Adrenal gland (tissue), 12 donors: Measurements from ENCODE around the gene PDE6B. TPM values are rescaled to one million over a fixed set of nuclear protein-coding genes. Genes with fewer than 3 reads are reported as not detected.

ENCODE experiments used
- DNase-seq, 7 donors: peaks; one replicate each; pipeline ENCODE4 v3.0.0-alpha.2; 2019 to 2020
- H3K27ac ChIP-seq, 5 donors: fragments of 200-600 bp; sonication (generic) in 4 of 5; 1 replicate in 3 of 5; 2 replicates in 2 of 5; pipeline versions ENCODE4 v1.5.1 to v1.8.0; 2016 to 2020; ENCODE audit warnings: mild to moderate bottlenecking in 1 of 5
- H3K27me3 ChIP-seq: fragments of 200-600 bp; 2 replicates; pipeline ENCODE4 v1.8.0; 2021
- H3K36me3 ChIP-seq, 2 donors: fragments of 200-600 bp; replicated peaks in 1 of 2; 1 replicate in 1 of 2; 2 replicates in 1 of 2; pipeline versions ENCODE4 v1.5.1 to v1.8.0; 2018 to 2022
- H3K4me1 ChIP-seq, 2 donors: fragments of 200-600 bp; replicated peaks in 1 of 2; 1 replicate in 1 of 2; 2 replicates in 1 of 2; pipeline versions ENCODE4 v1.5.1 to v1.8.0; 2018 to 2021
- H3K4me3 ChIP-seq, 4 donors: fragments of 200-600 bp; sonication (generic) in 3 of 4; one replicate each; pipeline ENCODE4 v1.5.1; 2016 to 2018
- H3K9me3 ChIP-seq, 3 donors: fragments of 200-600 bp; sonication (generic) in 1 of 3; replicated peaks in 1 of 3; 1 replicate in 2 of 3; 2 replicates in 1 of 3; pipeline versions ENCODE4 v1.5.1 to v1.8.0; 2016 to 2021
- CTCF ChIP-seq, 6 experiments: fragments of 450-650 bp in 4 of 6; fragments of 200-600 bp in 2 of 6; sonication (generic) in 1 of 6; IDR thresholded peaks; 1 replicate in 5 of 6; 2 replicates in 1 of 6; pipeline versions ENCODE4 v1.5.1 to v1.8.0; 2016 to 2021; ENCODE audit warnings: antibody characterized with exemption in 6 of 6, mild to moderate bottlenecking in 2 of 6, moderate library complexity in 1 of 6
- POLR2A ChIP-seq, 2 donors: fragments of 450-650 bp; IDR thresholded peaks; one replicate each; pipeline ENCODE4 v1.6.1; 2017; ENCODE audit warnings: antibody characterized with exemption in 2 of 2, mild to moderate bottlenecking in 2 of 2, moderate library complexity in 1 of 2
- WGBS, 4 donors: extraction: QIAGEN DNeasy Blood & Tissue Kit in 2 of 4; methylation state at CpG; one replicate each; pipeline versions ENCODE4 v1.1.5 to v1.1.7; 2013 to 2017; 5-methylcytosine and 5-hydroxymethylcytosine counted together
- intact Hi-C, 2 donors: fragments of 100-400 bp; cut with DNase I; formaldehyde crosslinking; loops; one replicate each; pipeline versions ENCODE4 v1.14.1 to v1.15.0; 2022 to 2023
- polyA plus RNA-seq, 3 donors: library from polyadenylated mRNA; stranded (reverse); fragments of 200-250 nt in 2 of 3; fragments of 350-450 nt in 1 of 3; fragmentation: Illumina TruSeq in 1 of 3; extraction: RNeasy Lipid Tissue Mini Kit (QIAGEN cat#74804) in 1 of 3; gene quantifications; one replicate each; pipeline ENCODE4 v1.2.3, GENCODE V29; 2013 to 2014
- total RNA-seq, 9 donors: library from RNA; depleted of rRNA in 4 of 9; stranded (reverse); fragments of >200 nt in 4 of 9; fragments of 120-200 nt in 1 of 9; fragmentation: NEBNext Ultra II Directional in 1 of 9; extraction: Animal tissue kit (Norgen Biotek cat#: 25700) in 1 of 9; gene quantifications; one replicate each; pipeline versions ENCODE4 v1.1.0 to v1.2.4, GENCODE V29; 2013 to 2023
- donor health status: healthy with polysubstance abuse.
- donor health status: Bipolar disorder and iron deficiency.
- donor health status: DM: yes; HTN: yes; CAD: no.
- donor health status: DM: no; HTN: no; CAD: no.
- donor health status: DM: no; HTN: no; CAD: no.
- donor health status: DM: yes; HTN: yes; CAD: no.

The PDE6B gene
- total and polyA plus RNA-seq, 12 donors, result 0.68 to 26.6 (median 1.9) TPM; not detected in 2

GRCh38 chr4:712093-712492 is 86.7 kb downstream of the PDE6B start:
- intact Hi-C loops, result no loop called here
- Histone ChIP-seq H3K4me3 (no peak overlapping the region), H3K4me1 (peaks cover 21 to 40% of the 10 kb centered on the region in 2 donors), H3K27me3 (no peaks in the 10 kb centered on the region), H3K27ac (no peak overlapping the region), H3K9me3 (no peaks in the 10 kb centered on the region), H3K36me3 (no peaks in the 10 kb centered on the region)
- WGBS, 4 donors, result 56 to 57% (median 57%) methylated on average over 3 of the region's 3 CpGs
- TF ChIP-seq CTCF (IDR thresholded peaks at IDR 0.05) (no peak), POLR2A (IDR thresholded peaks at IDR 0.05) (no peak)
- DNase-seq, result no peak

GRCh38 chr4:712916-713632 is 87.7 kb downstream of the PDE6B start:
- H3K9me3 ChIP-seq, result no peaks in the 10 kb centered on the region
- TF ChIP-seq POLR2A (IDR thresholded peaks at IDR 0.05) (no peak), CTCF (IDR thresholded peaks at IDR 0.05) (no peak)
- H3K36me3 ChIP-seq, result no peaks in the 10 kb centered on the region
- no peak overlapping the region for H3K27ac ChIP-seq
- intact Hi-C loops, result no loop called here
- DNase-seq, result no peak
- no peaks in the 10 kb centered on the region for H3K27me3 ChIP-seq
- WGBS, 4 donors, result 48 to 71% (median 67%) methylated on average over 3 to 9 of the region's 9 CpGs
- H3K4me1 ChIP-seq, result peaks cover 18 to 44% of the 10 kb centered on the region in 2 donors
- no peak overlapping the region for H3K4me3 ChIP-seq

- Histone ChIP-seq H3K27me3 (no peaks in the 10 kb centered on the region), H3K27ac (no peak overlapping the region), H3K36me3 (no peaks in the 10 kb centered on the region), H3K4me1 (peaks cover 8 to 39% of the 10 kb centered on the region in 2 donors), H3K9me3 (no peaks in the 10 kb centered on the region), H3K4me3 (no peak overlapping the region)
- no peak for TF ChIP-seq POLR2A (IDR thresholded peaks at IDR 0.05)
- TF ChIP-seq CTCF (IDR thresholded peaks at IDR 0.05), result no peak
- WGBS, 4 donors, result 86 to 95% (median 88%) methylated on average over 11 to 18 of the region's 18 CpGs
- DNase-seq, result no peak
- intact Hi-C loops, result no loop called here
These were observed 88.7 kb downstream of the PDE6B start for GRCh38 chr4:714087-714486.

- Histone ChIP-seq H3K27ac (peak overlapping the region in 4 of 5 donors; percentile 46 to 57 (median 52)), H3K27me3 (no peaks in the 10 kb centered on the region), H3K4me1 (peaks cover 21 to 34% of the 10 kb centered on the region in 2 donors), H3K4me3 (no peak overlapping the region), H3K9me3 (no peaks in the 10 kb centered on the region), H3K36me3 (no peaks in the 10 kb centered on the region)
- peak in 4 of 7 donors; percentile 59 to 69 (median 67) for DNase-seq
- 54 to 66% (median 58%) methylated on average over 25 to 34 of the region's 34 CpGs for WGBS, 4 donors
- intact Hi-C loops, result no loop called here
- TF ChIP-seq POLR2A (IDR thresholded peaks at IDR 0.05) (no peak), CTCF (IDR thresholded peaks at IDR 0.05) (no peak)
These were observed 92.4 kb downstream of the PDE6B start for GRCh38 chr4:717601-718320.
